GOT3 (cell line): Measurements from ENCODE around the gene AQP1.

Experiments
- DNase-seq: peaks from one replicate; lab custom pipeline; 2025; ENCODE audit warnings: mixed read lengths; lab: John Stamatoyannopoulos, UW

The AQP1 gene

GRCh38 chr7:30884881-30885280 lies 26.8 kb upstream of the AQP1 start:
- no peak for DNase-seq

DNA sequence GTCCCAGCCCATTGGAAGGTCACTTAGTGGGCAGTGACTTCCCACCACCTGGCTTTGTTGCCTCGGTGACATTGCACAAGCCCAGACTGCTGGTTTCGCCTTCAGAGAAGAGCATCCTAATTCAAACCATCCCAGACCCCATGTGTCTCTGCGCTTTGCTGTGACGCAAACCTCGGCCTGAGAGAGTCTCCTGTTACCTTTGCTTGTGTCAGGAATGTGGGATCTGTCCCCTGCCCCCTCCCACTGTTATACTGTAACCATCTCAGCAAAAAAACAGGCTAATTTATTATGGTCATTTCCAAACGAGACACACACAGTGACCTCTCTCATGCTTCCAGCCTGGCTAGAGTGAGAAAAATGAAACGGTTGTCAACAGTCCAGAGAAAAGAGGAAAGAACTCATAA lies 25.0 kb upstream of the AQP1 start:
- DNase-seq, result no peak

- no peak for DNase-seq
Measured at GRCh38 chr7:30887464-30887872, 24.2 kb upstream of the AQP1 start.

GRCh38 chr7:30888747-30889146 lies 22.9 kb upstream of the AQP1 start:
- peak; percentile 30 for DNase-seq

DNA sequence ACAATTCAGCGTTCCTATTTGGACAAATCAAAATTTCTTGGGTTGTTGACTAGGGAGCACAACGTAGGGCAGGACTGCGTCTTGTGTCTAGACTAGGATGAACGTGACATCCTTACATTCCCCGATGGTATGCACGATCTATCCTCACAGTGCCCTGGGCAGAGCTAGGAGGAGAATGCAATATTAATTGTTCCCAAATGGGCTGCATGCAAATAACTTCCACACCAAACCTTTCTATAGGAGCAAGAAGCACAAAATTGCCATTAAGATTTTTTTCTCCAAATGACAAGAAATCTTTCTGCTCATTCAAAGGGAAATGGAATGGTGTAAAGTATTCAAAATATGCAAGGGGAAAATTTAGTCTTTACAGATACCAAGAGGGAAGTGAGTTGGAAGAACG lies 21.4 kb upstream of the AQP1 start:
- no peak for DNase-seq

DNA sequence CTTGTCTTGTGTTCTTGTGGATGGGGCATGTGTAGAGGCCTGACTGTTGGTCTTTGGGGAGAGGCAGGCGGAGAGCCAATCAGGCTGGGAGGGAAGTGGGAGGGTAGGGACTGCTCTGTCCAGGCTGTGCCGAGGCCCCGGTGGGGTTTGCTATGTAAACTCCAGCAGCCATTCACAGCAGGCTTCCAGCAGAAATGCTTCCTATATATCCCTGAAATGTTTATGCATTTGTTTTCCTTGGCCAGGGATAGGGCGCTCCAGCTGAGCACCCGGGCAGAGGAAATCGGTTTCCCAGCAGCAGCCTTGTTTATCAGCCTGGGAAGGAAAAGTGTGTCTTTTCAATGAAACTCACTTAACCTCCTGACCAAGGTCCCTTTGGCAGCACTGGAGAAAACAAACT lies 18.3 kb upstream of the AQP1 start:
- DNase-seq, result no peak

DNA sequence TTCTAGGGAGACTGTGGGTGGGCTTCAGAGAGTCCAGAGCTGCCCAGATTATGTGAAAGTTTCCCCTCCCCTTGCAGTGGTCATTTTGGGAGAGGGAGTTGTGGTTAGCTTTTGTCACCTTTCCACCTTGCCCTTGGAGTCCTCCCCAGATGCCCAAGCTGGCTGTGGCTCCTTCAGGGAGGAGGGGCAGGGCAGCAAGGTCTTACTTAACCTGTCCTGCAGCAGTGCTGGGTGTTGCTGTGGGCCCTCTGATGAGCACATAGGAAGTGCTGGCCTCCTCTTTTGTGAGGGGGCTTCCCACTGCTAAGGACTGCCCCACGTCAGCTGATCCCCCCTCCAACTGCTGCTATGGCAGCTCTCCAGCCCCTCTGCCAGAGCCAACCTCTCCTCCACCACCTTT lies 17.6 kb upstream of the AQP1 start:
- no peak for DNase-seq

- DNase-seq, result no peak
Measured at GRCh38 chr7:30894866-30895605, 16.6 kb upstream of the AQP1 start.

GRCh38 chr7:30896036-30896435 lies 15.6 kb upstream of the AQP1 start:
- no peak for DNase-seq

DNA sequence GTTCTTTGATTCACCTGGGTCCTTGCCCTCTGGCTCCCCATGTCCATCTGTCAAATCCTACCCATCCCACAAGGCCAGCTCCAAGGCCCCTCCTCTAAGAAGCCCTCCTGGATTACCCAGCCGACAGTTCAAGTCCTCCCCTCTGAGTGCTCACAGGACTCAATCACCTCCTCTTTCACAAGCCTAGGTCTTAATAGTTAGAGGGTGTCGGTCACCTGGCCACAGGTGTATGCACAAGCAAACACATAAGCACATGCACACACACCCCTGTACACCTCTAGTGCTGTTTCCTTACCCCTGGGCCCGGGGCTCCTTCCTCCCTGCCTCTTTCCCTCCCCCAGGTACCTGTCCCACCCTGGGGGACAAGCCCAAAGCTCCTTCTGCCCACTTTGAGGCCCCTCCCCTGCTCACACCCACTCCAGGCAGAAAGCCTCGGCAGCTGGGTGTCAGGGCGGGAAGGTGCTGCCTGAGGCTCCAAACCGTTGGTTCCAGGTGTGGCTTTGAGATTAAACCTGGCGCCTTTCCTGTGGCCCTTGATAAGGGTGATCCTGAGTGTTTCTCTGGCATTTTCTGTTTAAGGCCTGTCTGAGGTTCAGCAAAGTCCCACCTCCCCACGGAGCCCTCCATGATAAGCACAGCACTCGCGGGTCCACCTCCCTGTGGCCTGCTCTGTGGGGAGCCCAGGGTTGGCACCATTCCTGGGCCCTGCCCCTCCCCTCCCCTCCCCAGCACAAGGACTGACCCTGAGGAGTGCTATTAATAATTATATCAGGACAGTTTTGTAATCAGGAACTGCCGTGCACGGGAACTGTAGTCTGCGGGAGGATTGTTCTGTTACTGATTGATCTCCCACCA lies 14.6 kb upstream of the AQP1 start:
- no peak for DNase-seq

GRCh38 chr7:30897770-30898169 lies 13.9 kb upstream of the AQP1 start:
- no peak for DNase-seq

DNA sequence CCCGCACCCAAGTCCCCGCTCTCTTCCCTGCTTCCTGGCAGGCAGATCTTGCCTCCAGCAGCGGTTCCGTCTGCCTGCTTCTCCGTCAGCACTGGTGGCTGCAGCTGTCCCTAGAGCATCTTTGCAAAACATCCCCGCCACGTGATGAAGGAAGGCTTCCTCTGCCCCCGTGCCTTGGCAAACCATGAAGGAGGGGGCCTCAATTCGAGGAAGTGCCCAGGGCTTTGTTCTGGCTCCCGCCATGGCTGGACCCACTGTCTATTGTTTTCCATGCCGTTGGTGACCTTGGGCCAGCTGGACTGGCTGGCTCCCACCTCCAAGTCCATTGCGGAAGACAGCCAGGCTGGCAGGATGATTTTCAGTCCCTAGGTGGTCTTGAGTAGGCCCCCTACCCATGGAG lies 13.2 kb upstream of the AQP1 start:
- no peak for DNase-seq

DNA sequence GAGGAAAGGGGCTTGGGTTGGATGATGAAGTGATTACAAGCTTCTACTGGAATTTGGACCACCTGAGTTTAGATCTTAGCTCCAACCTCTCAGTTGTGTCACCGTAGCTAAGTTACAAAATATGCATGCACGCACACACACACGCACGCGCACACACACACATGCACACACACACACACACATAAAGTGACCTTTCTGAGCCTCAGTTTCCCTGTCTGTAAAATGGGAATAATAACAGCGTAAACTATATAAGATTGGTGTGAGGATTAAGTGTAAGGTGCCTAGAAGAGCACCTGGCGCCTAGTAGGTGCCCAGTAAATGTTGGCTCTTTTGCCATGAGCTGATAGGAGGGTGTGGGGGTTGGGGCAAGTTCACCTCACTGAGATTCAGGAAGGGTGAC lies 12.6 kb upstream of the AQP1 start:
- no peak for DNase-seq

GRCh38 chr7:30899630-30900029 lies 12.0 kb upstream of the AQP1 start:
- no peak for DNase-seq

- DNase-seq, result no peak
Measured at GRCh38 chr7:30900053-30900452, 11.6 kb upstream of the AQP1 start.

GRCh38 chr7:30900803-30901362 lies 10.8 kb upstream of the AQP1 start:
- no peak for DNase-seq

DNA sequence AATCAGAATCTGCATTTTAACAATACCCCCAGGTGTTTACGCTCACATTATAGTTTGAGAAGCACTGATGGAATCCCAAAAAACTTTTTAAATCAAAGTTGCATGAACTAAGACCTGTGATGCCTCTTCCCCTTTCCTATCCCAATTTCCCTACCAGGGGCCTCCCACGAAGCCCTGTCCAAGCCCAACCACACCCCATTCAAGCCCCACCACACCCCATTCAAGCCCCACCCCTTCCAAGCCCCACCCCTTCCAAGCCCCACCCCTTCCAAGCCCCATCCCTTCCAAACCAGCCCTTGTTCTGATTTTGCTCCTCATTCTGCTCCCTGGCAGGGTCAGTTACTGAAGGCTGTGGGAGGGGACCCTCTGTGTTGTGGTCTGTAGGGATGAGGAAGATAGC lies 9.8 kb upstream of the AQP1 start:
- no peak for DNase-seq

- no peak for DNase-seq
Measured at GRCh38 chr7:30902466-30902865, 9.2 kb upstream of the AQP1 start.

- no peak for DNase-seq
Measured at GRCh38 chr7:30903146-30903545, 8.5 kb upstream of the AQP1 start.

GRCh38 chr7:30904561-30904960 lies 7.1 kb upstream of the AQP1 start:
- no peak for DNase-seq

- DNase-seq, result no peak
Measured at GRCh38 chr7:30905078-30906012, 6.3 kb upstream of the AQP1 start.

DNA sequence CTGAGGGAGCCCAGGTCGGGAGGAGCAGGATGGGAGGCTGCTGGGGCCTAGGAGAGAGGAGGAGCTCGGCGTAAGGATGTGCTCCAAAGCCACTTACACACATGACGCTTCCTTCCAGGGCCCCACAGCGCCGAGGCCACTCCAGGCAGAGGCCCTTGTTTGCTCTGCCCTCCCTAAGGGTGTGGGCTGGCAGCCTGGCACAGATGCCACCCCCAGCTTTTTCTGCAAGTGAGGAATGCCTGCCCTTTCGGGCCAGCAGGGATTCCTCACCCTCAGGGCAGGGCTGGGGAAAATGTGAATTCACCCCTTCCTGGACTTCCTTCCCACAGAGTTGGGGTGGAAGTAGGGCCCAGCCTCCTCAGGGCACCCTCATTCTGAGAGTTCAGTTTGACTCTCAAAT lies 5.6 kb upstream of the AQP1 start:
- DNase-seq, result no peak
